M059J (cell line): ENCODE measurements around the gene GLYATL1B. TPM values are rescaled to one million over a fixed set of nuclear protein-coding genes. Genes with fewer than 3 reads are reported as not detected.
"Not testable (repeated sequence)": the region's sequence is repeated elsewhere in the genome, so short reads cannot be mapped to it uniquely, and the experiment has no call there.

Experiments used
- DNase-seq: peaks from one replicate; pipeline ENCODE4 v3.0.0-alpha.2; 2012; ENCODE audit warnings: low read depth
- total RNA-seq: library from RNA; depleted of rRNA; stranded (reverse); fragments of >200 nt; shearing (Covaris generic); gene quantifications from 2 replicates; pipeline ENCODE4 v1.2.3, GENCODE V29; 2014; rRNA removed

The GLYATL1B gene
- total RNA-seq: not detected in 2 replicates

- DNase-seq: not testable (repeated sequence)
Measured at GRCh38 chr11:59086007-59086406, at the start of gene GLYATL1B. Gene GLYATL1B, plus strand, starts transcription at chr11:59086307. Its CDS starts 0 bp downstream, at chr11:59086307.

GRCh38 chr11:59036542-59036941 lies 49.6 kb upstream of the GLYATL1B start:
- DNase-seq: peak; percentile 7

GRCh38 chr11:59037434-59037833 lies 48.7 kb upstream of the GLYATL1B start:
- DNase-seq: not testable (repeated sequence)

- DNase-seq: no peak
Measured at GRCh38 chr11:59040607-59041006, 45.5 kb upstream of the GLYATL1B start.

GRCh38 chr11:59051383-59051782 lies 34.7 kb upstream of the GLYATL1B start:
- not testable (repeated sequence) for DNase-seq

GRCh38 chr11:59052355-59052754 lies 33.8 kb upstream of the GLYATL1B start:
- not testable (repeated sequence) for DNase-seq

- peak; percentile 41 for DNase-seq
Measured at GRCh38 chr11:59053387-59053786, 32.7 kb upstream of the GLYATL1B start.

- peak; percentile 94 for DNase-seq
Measured at GRCh38 chr11:59058120-59059033, 27.7 kb upstream of the GLYATL1B start.

GRCh38 chr11:59060096-59060495 lies 26.0 kb upstream of the GLYATL1B start:
- peak; percentile 51 for DNase-seq

- peak; percentile 7 for DNase-seq
Measured at GRCh38 chr11:59062602-59063529, 23.2 kb upstream of the GLYATL1B start.

GRCh38 chr11:59063996-59064727 lies 21.9 kb upstream of the GLYATL1B start:
- DNase-seq: not testable (repeated sequence)

GRCh38 chr11:59069087-59069486 lies 17.0 kb upstream of the GLYATL1B start:
- no peak for DNase-seq

GRCh38 chr11:59076876-59077571 lies 9.1 kb upstream of the GLYATL1B start:
- DNase-seq: no peak

- DNase-seq: no peak
Measured at GRCh38 chr11:59078435-59078834, 7.7 kb upstream of the GLYATL1B start.

- DNase-seq: no peak
Measured at GRCh38 chr11:59079086-59079485, 7.0 kb upstream of the GLYATL1B start.

- DNase-seq: peak; percentile 28
Measured at GRCh38 chr11:59080421-59080820, 5.7 kb upstream of the GLYATL1B start.

GRCh38 chr11:59081430-59082020 lies 4.6 kb upstream of the GLYATL1B start:
- not testable (repeated sequence) for DNase-seq

GRCh38 chr11:59088162-59088561 lies 2.1 kb downstream of the GLYATL1B start:
- no peak for DNase-seq

- not testable (repeated sequence) for DNase-seq
Measured at GRCh38 chr11:59093576-59093975, 7.5 kb downstream of the GLYATL1B start.

GRCh38 chr11:59095225-59095624 lies 9.1 kb downstream of the GLYATL1B start:
- not testable (repeated sequence) for DNase-seq
